ENCODE measurements around the gene TOP1. TPM values are rescaled to one million over a fixed set of nuclear protein-coding genes. Genes with fewer than 3 reads are reported as not detected.

TOP1 gene
- total RNA-seq, 2 donors from 2014 or later, result 64.3 to 65.7 TPM

DNA sequence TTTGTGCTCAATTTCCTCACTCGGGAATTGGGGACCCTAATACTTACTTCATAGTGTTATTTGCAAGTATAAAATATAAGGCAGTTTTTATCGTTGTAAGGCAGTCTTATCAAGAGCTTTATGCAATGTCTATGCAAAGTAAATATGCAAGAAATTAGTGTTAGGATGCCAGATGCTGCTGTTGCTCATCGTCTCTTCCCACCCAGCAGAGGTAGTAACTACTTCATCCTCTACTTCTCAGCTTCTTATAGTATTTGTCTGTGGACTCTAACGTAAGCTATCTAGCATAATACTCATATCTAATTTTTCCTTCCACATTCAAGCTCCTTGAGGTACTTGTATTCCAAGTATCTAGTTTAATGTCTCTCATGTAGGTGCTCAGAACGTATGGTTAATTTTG, 120.3 kb downstream of the TOP1 start:
- ATAC-seq (no peak), DNase-seq (no peak)
- intact Hi-C loops (cut with DNase I, micrococcal nuclease), result no loop called here

DNA sequence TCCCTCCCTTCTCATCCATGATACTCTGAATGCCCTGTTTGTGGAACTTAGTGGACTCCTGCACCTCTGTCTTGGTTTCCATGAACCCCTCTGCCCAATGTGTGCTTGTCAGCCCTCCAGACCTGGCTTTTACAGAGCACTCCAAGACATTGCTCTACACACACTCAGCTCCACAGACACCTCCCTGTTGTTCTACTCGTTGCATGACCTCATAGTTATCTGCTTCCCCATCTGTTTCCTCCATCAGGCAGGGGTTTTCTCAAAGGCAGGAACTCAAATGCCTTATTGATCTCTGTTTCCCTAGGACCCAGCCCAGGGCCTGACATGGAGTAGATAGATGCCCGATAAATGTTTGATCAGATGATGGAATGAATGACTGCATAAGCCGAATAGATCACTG, 122.0 kb downstream of the TOP1 start:
- peak; percentile 18 for ATAC-seq
- intact Hi-C loops (cut with DNase I, micrococcal nuclease), result no loop called here
- DNase-seq, result no peak

DNA sequence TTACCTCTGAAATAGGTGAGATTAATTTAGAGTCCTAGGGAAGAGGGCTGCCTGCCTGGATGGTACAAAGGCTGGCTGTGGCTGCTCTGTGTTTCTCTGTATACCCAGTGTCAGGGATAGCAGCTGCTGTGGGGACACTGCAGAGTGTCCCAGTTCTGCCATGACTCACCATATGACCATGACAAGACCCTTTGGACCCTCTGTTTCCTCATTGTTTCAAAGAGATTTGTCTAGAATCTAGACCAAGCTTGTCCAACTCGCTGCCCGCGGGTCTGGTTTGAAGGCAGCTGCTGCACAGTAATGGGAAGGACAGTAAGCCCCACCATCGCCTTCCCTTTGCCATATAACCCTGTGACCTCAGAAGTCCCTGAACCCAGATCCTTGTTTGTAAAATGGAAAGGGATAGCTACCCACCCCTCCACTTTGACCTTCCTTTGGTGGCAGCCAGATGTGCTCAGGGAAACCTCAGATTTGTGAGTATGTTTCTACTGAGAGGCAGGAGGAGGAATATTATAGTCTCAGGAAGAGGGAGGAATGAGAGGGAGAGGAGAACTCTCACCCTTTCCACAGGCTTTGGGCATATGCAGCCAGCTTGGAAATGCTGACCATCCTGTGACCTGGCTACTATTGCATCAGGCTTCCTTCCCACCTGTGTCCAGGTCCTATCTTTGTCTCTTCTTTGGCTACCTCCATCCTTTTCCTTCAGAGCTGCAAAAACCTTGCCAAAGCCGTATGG, 122.7 kb downstream of the TOP1 start:
- DNase-seq (no peak), ATAC-seq (no peak)
- intact Hi-C loops (cut with DNase I, micrococcal nuclease), result no loop called here

DNA sequence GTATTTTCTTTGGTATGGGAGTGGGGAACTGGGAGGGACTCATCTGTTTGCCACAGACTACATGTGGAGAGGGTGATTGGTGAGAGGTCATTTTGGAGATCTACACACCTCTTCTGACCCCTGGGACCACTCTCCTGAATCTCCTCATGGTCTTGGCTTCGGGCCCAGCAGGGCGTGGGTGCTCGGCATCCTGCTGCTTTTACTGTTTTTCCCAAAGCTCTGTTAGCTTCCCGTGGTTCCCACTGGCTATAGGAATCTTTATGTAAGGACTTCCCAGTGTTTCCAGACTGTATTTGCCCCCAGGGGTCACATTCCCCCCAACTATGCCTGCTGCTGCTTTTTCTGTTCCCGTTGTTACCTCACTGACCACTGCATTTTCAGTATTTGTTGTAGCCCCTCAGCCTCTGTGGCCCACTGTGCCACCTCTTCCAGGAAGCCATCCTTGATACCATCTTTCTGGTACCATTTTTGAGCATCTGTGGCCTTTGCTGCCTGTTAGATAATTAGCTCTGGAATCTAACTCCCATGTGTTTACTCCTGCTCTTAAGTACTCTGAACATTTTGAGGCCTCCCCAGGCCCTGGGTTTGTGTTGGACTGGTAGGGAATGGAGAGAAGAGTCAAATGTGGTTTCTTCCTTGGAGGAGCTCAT, 123.6 kb downstream of the TOP1 start:
- intact Hi-C loops (cut with DNase I, micrococcal nuclease), result no loop called here
- DNase-seq (no peak), ATAC-seq (no peak)

DNA sequence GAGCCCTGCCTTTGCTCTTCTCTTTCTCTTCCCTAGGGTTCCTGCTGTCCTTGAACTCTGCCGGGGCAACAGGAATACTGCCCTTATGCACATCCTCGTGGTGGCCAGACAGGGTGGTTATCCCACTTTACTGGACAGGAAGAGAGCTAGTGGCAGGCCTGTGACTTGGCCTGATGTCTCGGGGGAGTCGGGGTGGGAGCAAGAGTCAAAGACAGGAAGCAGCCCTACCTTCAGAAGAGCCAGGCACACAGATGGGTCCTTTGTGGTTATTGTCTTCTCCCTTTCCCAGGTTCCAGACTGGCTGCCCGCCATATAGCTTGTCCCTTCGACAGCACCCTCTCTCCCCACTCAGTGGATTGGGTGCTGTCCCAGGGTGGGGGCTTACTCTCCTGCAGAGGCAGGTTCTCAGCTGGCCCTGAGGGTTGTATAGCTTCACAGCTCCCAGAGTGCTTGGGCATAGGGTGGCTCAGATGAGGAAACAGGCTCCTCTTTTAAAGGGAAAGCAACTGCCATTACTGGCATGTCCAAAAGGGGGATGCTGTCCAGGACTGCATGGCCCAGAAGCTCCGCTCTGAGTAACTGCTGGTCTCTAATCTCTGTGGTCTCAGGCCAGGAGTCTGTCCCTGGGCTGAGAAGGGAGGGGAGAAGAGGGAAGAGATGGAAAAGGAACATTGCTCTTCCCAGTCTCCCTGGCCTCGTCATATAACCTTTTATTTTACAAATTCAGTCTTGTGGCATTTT, 126.0 kb downstream of the TOP1 start:
- DNase-seq (no peak), ATAC-seq (no peak)
- intact Hi-C loops (cut with DNase I, micrococcal nuclease), result no loop called here

DNA sequence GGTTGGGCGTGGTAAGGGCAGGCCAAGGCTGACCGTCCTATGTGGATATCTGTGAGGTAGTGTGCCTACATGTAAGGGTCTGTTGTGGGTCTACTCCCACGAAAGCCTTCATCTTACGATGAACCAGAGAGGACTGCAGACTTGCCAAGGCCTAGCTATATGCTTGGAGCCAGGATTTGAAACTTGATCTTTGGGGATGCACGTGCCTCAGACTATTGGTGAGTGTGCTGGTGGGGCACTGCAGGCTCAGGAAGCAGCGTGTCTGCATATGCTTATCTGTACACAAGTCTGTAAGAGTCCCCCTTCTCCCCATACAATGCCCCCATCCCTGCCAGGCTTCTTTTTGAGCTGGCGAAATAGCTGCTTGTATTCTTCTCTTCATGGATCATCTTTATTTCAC, 126.6 kb downstream of the TOP1 start:
- intact Hi-C loops (cut with DNase I, micrococcal nuclease), result no loop called here
- no peak for ATAC-seq
- DNase-seq, result no peak

DNA sequence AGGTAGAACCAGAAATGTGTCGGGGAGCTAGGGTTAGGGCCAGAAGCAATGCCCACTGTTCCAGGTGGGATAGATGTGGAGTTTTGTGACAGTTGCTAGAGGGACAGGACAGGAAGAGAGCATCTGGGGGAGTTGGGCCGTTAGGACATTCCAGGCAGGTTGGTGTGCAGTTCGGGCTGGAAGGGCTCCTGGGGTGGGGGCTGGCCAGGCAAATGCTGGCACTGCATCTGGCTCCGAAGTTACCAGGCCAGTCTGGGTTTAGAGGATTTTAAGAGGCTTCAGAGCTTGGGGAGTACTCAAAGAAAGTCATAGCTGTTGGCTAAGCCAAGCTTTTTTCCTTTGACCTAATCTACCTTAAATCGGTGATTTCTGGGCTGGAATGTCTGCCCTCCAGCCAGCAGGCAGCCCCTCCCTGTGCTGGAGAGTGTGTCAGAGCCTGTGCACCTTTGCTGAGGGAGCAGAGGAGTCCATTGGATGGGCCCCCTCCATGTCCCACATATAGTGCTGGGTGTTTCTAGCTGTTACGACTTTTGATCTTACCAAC, 129.5 kb downstream of the TOP1 start:
- intact Hi-C loops (cut with DNase I, micrococcal nuclease), result no loop called here
- no peak for ATAC-seq
- no peak for DNase-seq

DNA sequence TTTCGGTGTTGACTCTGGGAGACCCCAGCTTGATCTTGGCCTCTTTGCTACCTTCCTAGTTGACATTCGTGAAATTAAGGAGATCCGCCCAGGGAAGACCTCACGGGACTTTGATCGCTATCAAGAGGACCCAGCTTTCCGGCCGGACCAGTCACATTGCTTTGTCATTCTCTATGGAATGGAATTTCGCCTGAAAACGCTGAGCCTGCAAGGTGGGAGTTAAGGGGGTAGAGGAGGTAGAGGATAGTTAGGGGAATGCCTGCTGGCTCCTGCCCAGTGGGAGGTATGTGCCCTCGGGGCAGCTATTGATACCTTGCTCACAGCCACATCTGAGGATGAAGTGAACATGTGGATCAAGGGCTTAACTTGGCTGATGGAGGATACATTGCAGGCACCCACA, 130.9 kb downstream of the TOP1 start:
- DNase-seq, result no peak
- ATAC-seq, result no peak
- intact Hi-C loops (cut with DNase I, micrococcal nuclease), result no loop called here

DNA sequence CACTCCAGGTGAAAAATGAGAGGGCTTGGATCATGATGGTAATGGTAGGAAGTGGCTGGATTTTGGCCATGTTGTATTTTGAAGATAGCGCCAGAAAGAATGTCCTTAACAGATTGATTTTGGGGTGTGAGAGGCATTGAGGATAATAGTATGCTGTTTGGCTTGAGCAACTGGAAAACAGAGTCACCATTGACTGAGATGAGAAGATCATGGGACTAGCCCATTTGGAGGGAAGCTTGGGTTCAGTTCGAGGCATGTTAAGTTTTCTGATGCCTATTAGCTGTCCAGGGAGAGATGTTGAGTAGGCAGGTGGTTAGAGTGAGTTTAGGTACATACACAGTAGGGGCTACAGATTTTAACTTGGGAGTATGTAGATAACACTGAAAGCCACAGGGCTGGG, 132.1 kb downstream of the TOP1 start:
- ATAC-seq (no peak), DNase-seq (no peak)
- intact Hi-C loops (cut with DNase I, micrococcal nuclease), result no loop called here

DNA sequence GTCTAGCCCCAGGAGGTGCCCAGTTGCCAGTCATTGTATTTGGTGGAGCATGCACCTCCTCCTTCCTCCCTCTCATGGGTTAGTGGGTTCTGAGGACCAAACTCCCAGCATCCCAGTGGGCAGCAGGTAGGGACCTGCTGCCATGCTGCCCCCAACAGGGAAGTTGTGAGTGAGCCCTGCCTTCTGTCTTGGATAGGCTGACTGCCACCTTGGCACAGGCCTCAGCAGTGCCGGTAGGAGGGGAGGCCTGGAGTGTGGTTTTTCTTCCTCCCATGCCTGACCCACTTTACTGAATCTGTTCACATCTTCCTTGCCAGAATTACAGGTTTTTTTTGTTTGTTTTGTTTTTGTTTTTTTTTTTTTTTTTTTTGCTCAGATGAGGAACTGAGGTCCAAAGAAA, 133.3 kb downstream of the TOP1 start:
- peak; percentile 22 for ATAC-seq
- intact Hi-C loops (cut with DNase I, micrococcal nuclease), result no loop called here
- no peak for DNase-seq

DNA sequence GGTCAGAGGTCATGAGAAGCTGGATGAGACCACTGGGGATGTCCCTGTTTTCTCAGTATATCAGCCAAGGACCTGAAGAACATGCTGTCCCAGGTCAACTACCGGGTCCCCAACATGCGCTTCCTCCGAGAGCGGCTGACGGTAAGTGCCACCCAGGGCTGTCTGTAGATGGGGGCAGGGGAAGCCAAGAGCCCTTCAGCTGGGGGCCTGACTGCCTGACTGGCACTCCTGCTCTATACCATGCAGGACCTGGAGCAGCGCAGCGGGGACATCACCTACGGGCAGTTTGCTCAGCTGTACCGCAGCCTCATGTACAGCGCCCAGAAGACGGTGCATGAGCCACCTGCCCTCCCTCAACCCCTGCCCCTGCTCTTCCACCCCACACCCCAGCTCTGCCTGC, 133.8 kb downstream of the TOP1 start:
- DNase-seq (no peak), ATAC-seq (no peak)
- intact Hi-C loops (cut with DNase I, micrococcal nuclease), result no loop called here

DNA sequence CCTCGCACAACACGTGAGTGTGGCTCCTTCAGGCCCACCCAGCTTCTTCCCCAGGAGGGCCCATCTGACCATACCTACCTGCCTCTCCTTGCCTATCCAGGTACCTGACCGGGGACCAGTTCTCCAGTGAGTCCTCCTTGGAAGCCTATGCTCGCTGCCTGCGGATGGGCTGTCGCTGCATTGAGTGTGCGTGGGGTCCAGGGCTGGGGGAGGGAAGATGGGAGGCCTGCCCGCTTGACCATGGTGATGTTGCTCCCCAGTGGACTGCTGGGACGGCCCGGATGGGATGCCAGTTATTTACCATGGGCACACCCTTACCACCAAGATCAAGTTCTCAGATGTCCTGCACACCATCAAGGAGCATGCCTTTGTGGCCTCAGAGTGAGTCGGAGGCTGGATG, 135.2 kb downstream of the TOP1 start:
- ATAC-seq (no peak), DNase-seq (no peak)
- intact Hi-C loops (cut with DNase I, micrococcal nuclease), result no loop called here

DNA sequence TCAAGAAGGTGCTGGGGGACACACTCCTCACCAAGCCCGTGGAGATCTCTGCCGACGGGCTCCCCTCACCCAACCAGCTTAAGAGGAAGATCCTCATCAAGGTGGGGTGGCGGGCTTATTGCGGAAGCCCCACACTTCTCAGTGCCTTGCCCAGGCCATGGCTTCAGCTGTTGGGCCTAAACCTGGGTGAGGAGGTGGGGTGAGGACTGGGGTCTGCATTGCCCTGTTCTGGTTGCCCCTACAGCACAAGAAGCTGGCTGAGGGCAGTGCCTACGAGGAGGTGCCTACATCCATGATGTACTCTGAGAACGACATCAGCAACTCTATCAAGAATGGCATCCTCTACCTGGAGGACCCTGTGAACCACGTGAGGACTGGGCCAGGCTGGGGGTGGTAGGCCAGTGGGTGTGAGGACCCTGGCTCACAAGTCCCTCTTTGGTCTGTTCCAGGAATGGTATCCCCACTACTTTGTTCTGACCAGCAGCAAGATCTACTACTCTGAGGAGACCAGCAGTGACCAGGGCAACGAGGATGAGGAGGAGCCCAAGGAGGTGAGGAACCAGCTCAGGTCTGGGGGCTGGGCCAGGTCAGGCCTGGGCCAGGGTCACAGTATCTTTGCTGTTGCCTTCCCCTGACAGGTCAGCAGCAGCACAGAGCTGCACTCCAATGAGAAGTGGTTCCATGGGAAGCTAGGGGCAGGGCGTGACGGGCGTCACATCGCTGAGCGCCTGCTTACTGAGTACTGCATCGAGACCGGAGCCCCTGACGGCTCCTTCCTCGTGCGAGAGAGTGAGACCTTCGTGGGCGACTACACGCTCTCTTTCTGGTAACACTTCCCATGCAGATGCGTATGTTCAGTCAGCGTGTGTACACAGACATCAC, 136.6 kb downstream of the TOP1 start:
- ATAC-seq, result no peak
- intact Hi-C loops (cut with DNase I, micrococcal nuclease), result no loop called here
- DNase-seq, result peak in 1 of 2 donors; percentile 1

DNA sequence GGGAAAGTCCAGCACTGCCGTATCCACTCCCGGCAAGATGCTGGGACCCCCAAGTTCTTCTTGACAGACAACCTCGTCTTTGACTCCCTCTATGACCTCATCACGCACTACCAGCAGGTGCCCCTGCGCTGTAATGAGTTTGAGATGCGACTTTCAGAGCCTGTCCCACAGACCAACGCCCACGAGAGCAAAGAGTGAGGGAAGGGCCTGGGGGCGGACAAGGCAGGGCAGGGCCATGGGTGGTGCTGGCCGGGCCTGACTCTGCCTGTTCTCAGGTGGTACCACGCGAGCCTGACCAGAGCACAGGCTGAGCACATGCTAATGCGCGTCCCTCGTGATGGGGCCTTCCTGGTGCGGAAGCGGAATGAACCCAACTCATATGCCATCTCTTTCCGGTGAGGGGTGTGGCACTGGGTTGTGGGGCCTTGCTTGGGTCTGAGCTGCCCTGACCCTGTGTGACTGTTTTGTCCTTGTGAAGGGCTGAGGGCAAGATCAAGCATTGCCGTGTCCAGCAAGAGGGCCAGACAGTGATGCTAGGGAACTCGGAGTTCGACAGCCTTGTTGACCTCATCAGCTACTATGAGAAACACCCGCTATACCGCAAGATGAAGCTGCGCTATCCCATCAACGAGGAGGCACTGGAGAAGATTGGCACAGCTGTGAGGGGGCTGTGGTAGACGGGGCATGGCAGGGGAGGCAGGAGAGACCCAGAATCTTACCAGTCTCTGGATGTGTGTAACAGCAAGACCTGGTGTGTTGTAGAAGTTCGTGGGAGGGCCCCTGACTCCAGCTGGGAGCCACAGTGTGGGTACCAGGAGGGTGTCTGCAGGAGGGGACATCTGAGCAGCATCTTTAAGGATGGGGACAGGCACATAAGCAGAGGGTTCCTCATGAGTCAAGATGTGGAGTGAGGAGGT, 137.8 kb downstream of the TOP1 start:
- intact Hi-C loops (cut with DNase I, micrococcal nuclease), result no loop called here
- ATAC-seq (no peak), DNase-seq (peak in 1 of 2 donors; percentile 2)

DNA sequence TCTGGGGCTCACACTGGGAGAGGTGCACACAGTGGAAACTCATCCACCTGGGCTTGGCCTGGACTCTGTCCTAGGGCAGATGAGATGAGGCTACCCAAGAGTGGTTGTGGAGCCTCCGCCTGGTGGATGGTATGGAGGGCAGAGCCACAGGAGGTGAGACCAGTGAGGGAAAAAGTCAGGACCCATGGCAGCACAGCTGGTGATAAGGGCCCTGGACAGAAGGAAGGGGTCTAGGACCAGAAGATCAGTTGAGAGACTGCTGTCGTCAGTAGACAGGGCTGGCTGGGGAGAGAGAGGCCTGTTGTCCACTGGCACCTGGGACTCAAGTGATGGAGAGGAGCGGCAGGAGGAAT, 138.5 kb downstream of the TOP1 start:
- intact Hi-C loops (cut with DNase I, micrococcal nuclease), result no loop called here
- DNase-seq (peak; percentile 1 to 8), ATAC-seq (peak; percentile 31)

DNA sequence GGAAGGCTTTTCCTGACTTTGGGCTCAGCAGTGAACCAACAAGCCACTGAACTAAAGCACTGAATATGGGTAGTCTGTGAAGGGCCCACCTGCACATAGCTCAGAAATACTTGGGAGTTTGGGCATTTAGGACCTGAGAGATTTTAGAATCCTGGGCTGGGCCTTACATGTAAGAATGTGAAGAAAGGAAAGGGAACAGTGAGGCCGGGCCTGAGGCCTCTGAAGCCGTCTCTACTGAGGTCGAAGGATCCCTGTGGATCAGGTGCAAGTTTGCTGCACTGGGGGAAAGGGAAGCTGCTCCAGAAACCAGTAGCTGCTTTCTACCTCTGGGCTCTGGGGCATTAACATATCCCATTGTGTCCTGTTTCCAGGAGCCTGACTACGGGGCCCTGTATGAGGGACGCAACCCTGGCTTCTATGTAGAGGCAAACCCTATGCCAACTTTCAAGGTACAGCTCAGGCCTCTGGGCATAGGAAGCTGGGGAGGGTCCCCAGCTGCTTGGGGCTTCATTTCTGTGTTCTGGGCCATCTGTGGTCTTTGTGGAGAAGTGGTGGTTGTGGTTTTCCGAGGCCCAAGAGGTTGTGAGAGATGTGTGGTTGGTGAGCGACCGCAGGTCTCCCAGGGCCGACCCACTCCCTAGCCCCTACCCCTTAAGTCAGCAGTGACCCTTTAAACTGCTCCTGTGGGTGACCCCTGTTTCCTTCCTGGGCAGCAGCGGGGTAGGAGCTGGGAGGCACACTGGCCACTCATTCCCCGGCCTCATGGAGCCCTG, 139.0 kb downstream of the TOP1 start:
- no peak for ATAC-seq
- intact Hi-C loops (cut with DNase I, micrococcal nuclease), result no loop called here
- peak; percentile 7 to 10 for DNase-seq
